ENCODE results near the gene TBRG4.

- TF ChIP-seq, protein P1, sequence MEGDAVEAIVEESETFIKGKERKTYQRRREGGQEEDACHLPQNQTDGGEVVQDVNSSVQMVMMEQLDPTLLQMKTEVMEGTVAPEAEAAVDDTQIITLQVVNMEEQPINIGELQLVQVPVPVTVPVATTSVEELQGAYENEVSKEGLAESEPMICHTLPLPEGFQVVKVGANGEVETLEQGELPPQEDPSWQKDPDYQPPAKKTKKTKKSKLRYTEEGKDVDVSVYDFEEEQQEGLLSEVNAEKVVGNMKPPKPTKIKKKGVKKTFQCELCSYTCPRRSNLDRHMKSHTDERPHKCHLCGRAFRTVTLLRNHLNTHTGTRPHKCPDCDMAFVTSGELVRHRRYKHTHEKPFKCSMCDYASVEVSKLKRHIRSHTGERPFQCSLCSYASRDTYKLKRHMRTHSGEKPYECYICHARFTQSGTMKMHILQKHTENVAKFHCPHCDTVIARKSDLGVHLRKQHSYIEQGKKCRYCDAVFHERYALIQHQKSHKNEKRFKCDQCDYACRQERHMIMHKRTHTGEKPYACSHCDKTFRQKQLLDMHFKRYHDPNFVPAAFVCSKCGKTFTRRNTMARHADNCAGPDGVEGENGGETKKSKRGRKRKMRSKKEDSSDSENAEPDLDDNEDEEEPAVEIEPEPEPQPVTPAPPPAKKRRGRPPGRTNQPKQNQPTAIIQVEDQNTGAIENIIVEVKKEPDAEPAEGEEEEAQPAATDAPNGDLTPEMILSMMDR (conservative IDR thresholded peaks at IDR 0.05; ENCODE audit: low read length) = no peak
- no peak for TF ChIP-seq EZH2phosphoT487 (IDR thresholded peaks at IDR 0.05; ENCODE audit: borderline replicate concordance)
Measured at GRCh38 chr7:45126920-45127319, 15.4 kb upstream of the TBRG4 start.

All from Loucy (cell line).